NCI-H2196 treated with DMSO at 0.1 percent for 48 hours (cell line): Measurements from ENCODE around the gene PRRC1.
"Not testable (repeated sequence)": the region's sequence is repeated elsewhere in the genome, so short reads cannot be mapped to it uniquely, and the experiment has no call there.

Experiments
- DNase-seq: peaks from one replicate; lab custom pipeline; 2025; ENCODE audit not compliant: unreplicated experiment; lab: John Stamatoyannopoulos, UW

The PRRC1 gene

DNA sequence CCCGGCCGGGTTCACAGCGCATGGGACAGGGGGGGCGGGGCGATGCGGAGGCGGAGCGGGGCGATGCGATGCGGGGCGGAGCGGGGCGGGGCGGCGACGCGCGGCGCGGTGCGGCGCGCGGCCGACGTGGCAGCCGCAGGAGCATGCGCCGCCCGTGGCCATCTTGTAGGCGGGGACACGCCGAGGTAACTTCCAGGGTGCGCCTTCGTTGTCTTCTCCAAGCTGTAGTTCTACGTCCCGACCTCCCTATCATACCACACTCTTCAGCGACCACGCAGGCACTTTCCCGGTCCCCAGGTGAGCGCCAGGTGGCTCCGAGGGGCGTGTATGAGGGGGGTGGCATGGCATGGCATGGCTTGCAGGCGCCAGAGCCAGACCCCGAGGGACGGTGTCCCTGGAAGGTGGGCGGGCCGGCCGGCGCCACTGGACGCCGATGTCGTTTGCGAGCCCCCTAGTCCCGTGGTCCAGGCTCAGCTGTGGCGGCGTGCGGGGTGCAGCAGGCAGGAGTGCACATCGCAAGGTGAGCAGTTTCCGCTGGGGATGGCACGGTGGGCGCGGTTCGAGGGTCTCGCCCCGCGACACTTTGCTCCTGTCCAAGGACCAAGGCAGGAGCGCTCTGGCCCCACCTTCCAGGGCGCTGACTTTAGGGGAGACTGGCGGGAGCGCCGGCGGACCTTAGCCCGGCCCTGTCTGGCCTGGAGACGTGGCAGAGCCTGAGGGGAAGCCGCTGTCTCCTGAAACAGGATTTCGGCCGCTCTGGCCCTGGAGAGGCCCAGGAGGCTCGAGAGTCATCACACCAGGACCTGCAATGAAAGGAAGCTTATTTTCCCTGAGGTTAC, at the start of gene PRRC1:
Gene PRRC1 (plus strand): TSS at position 161 of the 839 bp plus-strand sequence. CDS start 5,840 bp downstream, outside the sequence.
- peak; percentile 50 for DNase-seq

DNA sequence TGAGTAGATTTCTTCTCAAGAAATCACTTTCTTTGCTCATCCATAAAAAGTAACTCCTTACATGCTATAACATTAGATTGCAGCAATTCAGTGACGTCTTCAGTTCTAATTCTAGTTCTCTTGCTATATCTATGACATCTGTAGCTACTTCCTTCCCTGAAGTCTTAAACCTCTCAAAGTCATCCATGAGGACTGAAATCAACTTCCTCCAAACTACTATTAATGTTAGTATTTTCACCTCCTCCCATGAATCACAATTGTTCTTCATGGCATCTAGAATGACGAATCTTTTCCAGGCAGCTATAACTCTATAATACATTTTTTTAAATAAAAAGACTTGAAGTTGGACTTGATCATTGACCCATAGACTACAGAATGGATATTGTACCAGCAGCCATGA, 46.2 kb upstream of the PRRC1 start:
- no peak for DNase-seq

DNA sequence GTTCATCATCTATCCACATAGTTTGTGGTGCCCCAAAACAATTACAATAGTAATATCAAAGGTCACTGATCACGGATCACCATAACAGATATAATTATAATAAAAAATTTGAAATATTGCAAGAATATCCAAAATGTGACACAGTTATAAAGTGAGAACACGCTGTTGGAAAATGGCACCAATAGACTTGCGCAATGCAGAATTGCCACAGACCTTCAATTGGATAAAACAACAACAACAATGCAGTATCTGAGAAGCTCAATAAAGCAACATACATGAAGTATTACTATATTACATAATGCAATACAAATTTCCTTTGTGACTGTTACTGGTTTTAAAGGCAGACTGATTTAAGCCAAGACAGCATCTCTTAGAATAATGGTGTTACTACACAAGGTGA, 44.7 kb upstream of the PRRC1 start:
- DNase-seq = no peak

DNA sequence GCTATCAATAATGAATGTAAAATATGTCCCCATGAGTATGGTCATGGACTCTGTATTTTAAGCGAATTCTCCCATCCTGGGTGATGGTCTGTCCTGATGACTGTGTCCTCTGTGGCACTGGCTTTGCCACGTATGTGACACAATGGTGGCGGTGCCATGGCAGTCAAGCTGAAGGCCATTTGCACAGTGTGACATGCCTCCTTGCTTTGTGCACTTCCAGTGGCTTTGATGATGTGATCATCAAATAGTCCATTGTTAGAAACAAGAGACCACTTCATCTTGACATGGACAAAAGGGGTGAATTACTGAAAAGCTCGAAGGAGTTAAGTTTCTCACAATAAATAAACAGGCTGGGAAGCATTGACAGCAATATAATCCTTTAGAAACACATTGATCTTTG, 31.0 kb upstream of the PRRC1 start:
- DNase-seq = no peak

DNA sequence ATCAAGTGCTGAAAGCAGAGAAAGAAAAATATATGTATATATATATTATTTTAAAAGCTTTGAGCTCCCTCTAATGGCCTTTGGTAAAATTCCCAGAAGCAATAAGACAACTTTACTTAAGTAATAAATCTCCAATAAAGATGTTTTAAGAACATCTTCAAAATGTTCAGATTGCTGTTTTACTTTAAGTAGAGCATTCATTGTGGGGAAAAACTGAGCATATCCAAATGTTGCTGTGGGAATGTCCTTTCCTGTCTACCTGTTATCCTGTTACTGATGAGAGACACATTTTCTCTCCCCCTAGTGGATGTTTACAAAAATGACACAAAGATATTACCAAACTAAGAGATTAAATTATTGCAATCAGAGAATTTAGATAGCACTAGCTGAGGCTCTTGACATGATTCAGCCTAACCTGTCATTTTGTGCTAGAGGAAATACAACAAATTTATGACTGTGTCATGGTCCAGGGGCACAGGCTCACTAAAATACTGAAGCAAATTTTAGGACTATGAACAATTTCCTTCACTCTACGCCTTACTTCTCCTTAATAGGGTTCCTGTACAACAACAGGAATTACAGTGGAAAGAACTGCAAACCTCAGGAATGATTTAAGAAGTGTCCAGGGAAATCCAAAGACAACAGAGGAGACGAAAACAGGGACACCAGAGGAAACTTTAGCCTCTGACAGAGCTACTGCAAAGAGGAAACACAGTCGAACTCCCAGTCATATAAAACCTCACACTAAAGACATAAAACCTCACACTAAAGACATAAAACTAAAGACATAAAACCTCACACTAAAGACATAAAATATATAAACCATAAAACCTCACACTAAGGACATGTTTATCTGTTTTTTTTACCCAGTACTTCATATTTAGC, 24.3 kb upstream of the PRRC1 start:
- peak; percentile 30 for DNase-seq

DNA sequence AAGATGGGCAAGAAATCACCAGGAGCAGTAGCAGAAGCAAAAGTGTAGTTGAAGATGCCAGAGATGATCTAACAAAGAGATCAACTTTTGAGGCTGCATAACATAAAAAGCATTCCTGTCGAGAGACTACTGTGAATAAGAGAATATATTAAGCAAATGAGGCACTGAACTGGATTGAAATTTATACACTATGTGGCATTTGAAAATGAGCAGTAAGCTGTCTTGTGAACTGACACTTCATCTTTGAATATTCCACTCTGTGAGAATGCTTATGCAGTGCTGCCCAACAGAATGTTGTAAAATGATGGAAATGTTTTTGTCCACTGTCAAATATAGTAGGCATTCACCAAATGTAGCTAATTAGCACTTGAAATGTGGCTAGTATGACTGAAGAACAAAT, 18.9 kb upstream of the PRRC1 start:
- DNase-seq = no peak

DNA sequence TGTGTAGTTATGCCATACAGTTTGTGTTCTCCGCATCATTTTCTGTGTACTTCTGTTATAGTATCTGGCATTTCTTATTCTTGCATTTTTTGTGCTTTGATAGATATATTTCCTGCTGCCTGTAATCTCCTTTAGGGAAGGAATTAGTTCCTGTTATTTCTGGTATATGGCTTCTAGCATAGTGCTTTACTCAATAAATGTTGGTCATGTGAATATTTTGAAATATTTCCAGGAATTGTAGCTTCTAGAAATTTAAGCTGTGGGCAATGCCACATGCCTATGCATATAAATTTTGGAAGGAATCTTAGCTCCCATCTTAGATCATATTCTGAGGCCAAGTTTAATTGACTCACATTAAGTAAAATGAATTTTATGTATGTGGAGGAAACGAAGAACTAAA, 11.5 kb upstream of the PRRC1 start:
- no peak for DNase-seq

DNA sequence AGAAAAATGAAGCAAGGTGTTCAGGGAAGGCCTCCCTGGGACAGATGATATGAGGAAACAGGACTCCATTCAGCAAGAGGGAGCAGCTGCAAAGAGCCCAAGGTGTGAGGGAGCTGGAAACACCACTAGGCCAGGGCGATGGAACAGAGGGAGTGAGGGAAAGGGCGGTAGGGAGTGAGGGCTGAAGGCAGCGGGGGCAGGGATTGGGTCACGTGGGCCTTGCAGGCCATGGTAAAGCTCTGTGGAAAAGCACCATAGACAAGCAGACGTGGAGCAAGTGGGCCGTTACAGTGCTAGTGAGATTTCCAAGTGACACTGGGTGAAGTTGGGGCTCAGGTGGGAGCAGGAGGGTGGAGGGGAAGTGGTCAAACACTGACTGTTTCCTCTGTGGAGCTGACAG, 10.8 kb upstream of the PRRC1 start:
- no peak for DNase-seq

DNA sequence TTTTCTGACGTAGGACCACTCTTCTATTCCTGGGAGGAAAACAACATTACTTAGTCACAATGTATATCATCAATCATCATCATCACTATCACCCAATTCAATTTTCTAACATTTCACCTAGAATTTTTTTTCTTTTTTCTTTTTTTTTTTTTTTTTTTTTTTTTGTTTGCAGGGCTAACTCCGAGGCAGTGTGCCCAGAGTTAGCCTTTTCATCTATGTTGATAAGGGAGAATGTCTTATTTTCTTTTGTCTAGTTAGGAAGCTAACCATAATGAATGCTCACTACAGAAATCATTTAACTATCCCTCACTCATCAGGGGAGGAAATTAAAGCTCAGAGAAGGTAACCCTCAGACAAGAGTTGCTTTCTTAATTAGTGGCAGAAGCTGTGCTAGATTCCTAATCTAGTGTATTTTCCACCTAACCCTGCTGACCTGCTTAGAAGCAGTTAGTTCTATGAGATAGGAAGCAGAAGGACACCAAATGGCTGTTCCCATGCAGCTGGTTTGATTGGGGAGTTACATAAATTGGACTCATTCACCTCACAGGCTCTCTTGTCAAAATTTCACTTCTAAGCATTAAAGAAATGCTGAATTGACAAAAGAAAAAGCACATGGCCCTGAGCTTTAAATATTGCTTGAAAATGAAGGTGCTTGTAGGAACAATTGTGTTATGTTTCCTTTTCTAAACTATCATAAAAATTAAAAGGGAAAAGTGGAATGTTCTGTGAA, 8.6 kb upstream of the PRRC1 start:
- DNase-seq = no peak

DNA sequence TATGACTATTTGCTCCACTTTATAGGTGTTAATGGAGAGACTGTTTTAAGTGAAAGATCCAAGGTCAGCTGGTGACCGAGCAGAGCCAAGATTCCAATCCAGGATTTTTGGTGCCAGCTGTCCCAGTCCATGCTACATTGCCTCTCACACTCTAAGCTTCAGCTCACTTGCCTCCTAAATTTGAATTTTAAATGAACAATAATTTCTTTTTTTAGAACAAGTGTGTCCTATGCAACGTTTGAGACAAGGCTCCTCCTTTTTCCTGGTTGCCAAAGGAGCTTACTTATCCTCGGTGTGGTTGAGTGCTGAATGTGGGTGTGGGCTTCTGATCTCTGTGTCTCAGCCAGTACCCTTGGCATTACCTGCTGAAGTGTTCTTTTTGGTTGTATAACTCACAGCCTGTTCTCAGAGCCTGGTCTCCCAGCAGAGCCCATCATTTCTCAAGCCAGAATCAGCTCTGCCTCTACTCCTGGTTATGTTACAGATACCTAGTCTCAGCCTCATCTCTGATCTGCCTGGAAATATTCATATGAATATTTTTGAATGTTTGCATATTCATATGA, 4.0 kb upstream of the PRRC1 start:
- no peak for DNase-seq

DNA sequence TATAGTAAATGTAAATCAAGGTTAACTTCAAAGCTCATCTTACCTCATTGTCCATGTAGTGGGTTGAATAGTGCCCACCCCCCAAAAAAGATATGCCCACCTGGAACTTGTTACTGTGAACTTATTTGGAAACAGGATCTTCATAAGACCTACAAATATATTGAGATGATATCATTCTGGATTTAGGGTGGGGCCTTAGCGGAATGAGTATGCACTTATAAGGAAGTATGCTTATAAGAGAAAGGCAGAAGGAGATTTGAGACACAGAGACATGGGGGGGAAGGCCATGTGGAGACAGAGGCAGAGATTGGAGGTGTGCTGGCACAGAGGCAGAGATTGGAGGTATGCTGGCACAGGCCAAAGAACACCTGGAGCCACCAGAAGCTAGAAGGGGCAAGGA, 2.6 kb upstream of the PRRC1 start:
- DNase-seq = no peak

DNA sequence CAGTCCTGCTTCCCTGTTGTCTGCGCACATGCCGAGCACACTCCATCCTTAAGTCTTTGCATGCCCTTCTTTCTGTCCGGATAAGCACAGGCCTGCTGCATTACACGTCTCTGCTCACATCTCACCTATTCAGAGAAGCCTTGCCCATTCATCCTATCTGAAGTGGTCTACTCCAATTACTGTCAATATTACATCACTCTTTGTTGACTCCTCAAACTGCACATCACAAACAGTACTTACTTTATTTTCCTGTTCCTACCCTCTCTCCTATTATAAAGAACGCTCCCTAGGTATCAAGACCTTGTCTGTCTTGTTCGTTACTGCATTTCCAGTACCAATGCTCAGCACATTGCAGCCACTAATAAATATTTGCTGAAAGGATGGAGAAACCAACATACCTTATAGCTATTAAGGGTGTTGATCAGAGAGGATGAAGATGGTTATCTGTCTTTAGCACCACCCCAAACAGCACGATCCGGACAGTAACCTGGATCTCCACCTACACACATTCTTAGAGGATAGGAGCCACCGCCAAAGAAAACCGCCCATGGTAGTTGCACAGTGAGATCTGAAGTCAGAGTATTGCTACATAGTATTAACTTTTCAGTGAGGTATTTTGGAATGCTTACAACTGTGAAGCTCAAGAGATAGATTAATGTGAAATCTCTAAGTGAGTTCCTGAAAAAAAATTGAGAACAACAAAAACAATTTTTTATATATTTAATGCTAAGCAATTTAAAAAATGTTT, 1.6 kb upstream of the PRRC1 start:
- DNase-seq = peak; percentile 33

DNA sequence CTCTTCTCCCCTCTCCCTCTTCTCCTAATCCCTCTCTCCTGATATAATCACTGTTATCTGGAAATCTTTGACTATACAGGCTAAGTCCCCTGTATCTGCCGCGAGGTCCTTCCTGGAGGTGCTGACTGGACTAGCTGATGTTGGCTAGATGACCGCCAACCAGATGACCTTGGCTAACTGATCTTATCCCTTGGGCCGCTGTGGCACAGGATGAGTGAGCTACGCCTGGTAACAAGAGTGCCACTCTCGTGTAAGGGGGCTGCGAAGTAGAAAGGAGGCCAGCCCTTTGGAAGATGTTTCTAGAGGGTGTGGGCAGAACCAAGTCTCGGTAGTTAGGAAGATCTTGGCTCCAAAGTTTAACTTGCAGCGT, 345 bp upstream of the PRRC1 start:
- DNase-seq = no peak

DNA sequence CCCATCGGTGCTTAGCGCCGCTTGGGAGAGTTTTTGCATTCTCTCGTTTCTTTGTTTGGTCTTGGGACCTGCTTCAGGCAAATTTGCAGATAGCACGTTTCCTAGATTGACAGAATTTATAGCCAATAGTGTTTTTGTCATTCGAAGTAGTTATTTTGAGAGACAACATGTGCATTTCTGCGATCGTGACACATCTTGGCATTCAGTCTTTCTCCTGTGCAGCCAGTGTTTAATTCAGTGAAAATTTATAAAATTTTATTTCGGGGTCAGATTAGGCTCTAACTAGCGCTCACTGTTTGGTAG, 830 bp downstream of the PRRC1 start:
- DNase-seq = no peak

DNA sequence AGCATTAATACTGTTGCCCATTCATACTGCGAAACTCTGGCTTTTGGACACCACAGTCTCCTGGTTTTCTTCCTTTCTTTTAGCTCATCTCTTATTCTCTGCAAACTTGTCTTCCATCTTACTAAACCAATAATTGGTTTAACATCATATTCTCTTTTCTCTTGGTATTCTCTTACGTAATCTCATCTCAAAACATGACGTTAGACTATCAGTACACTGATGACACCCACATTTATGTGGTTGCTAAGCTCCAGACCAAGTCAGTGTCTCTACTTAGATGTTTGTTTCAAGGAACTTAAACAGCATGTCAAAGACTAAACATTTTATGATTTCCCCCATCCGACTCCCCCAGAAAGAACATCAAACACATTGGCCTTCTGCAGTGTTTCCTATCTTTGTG, 2.1 kb downstream of the PRRC1 start:
- DNase-seq = no peak

DNA sequence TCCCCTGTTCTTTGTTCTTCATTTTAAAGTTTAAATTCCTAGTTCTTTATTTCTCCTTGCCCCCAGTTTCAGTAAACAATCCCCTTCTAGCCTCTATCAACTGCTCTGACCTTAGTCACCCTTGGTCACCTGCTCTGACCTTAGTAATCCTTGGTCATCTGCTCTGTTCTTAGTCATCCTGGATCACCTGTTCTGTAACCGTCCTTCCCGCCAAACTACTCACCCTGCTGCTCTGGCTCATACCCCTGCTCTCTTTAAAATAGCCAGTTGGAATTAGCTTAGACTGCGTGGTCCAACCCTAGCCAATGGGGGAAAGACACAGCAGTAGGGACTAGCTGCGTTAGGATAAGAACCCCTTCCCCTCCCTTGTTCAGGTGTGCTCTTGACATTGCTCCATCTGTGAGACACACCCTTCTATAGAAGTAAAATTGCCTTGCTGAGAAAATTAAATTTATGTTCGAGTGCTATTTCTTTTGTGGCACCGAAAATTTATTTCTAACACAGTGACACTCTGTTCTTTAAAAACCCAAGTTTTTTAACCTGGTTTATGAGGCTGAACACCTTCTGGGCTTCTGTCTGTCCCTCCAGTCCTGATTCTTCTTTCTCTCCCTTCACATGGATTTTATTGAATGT, 3.8 kb downstream of the PRRC1 start:
- DNase-seq = no peak

DNA sequence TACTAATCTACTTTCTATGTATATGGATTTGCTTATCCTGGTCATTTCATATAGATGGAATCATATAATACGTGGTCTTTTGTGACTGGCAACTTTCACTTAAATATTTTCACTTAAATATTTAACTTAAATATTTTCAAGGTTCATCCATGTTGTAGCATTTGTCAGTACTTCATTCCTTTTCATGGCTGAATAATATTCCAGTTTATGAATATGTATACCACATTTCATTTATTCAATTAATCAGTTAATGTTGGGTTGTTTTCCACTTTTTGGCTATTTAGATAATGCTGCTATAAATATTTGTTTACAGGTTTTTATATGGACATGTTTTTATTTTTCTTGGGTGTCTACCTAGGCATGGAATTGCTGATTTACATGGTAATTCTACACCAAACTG, 7.7 kb downstream of the PRRC1 start:
- DNase-seq = no peak

DNA sequence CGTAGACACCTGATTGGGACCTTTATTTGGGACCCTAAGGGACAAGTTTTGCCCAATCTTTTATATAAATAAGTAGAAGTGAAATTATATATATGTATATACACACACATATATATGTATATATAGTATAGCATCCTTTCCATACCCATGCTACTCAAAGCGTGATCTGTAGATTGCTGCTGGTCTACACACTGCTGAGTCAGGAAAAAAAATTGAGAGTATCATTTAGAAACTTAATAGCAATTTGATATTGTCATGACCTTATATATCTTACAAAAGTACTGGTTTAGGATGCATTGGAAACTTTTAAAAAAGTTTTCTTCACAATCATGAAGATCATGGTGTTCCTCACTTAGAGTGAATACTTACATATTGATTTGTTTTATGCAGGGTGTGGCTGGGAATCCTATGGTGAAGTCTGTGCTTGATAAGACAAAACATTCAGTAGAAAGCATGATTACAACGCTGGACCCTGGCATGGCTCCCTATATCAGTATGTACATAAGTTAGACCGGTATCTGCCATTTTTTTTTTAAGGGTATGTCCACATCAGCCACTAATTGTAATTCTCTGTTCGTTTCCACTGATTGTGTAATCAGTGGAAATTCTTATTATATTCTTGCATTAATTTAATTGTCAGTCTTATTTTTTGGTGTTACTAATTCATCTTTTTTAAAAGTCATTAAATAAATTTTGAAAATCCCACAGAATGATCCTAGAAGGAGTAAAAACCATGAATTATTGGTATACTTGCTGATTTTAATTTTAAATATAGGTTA, 12.7 kb downstream of the PRRC1 start:
- no peak for DNase-seq

DNA sequence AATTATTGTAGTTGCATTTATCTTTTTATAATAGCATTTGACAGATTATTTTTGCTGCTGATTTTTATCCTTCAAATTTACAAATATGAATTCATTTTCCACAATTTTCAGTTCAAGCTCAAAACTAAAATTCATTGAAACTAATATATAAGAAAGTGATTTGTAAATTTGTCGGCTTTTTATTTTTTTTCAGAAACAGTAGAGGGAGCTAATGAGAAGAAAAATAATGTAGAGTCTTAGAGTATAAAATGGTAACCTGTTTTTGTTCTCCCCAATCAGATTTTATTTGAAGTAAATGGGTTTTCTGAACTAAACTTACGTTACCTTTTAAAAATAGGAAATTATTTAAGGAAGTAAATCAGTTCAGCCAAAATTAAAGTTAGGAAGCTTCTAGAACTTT, 19.2 kb downstream of the PRRC1 start:
- no peak for DNase-seq

DNA sequence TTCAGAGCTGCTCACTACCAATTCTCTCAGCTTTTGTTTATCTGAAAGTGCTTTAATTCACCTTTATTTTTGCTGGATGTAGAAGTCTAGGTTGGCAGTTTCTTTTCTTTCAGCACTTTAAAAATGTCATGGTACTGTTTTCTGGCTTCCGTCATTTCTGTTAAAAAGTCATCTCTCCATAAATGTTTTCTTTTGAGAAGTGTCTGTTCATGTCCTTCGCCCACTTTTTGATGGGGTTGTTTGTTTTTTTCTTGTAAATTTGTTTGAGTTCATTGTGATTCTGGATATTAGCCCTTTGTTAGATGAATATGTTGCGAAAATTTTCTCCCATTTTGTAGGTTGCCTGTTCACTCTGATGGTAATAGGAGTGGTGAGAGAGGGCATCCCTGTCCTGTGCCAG, 23.1 kb downstream of the PRRC1 start:
- DNase-seq = not testable (repeated sequence)
